Measurements from ENCODE around the gene NHEJ1.

The NHEJ1 gene

GRCh38 chr2:219167997-219168396 is 7.4 kb upstream of the NHEJ1 start:
- DNase-seq (ENCODE audit: low read depth in 3 of 3, low spot score in 1 of 3), result no peak

GRCh38 chr2:219165058-219165911 is 4.7 kb upstream of the NHEJ1 start:
- DNase-seq (ENCODE audit: low read depth in 3 of 3, low spot score in 1 of 3), result no peak

DNA sequence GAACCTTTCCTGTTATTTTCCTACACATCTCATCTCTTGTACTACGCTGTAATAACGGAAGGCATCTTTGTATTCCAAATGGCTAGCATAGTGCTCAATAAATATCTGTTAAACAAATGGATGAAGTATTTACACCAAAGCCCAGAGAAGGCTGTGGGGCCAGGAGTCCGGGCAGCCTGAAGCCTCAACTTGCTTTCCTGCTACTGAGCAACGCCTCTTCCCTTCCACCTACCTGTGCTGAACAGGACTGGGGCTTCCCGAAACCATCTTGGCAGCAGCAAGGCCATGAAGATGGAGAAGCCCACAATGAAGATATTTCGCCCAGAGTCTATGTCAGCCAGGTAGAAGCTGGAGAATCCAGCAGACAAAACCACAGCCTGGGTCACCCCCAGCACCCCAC is 2.5 kb upstream of the NHEJ1 start:
- DNase-seq (ENCODE audit: low read depth in 3 of 3, low spot score in 1 of 3), result no peak

- DNase-seq (ENCODE audit: low read depth in 3 of 3, low spot score in 1 of 3), result no peak
Measured at GRCh38 chr2:219161097-219161496, 482 bp upstream of the NHEJ1 start.

DNA sequence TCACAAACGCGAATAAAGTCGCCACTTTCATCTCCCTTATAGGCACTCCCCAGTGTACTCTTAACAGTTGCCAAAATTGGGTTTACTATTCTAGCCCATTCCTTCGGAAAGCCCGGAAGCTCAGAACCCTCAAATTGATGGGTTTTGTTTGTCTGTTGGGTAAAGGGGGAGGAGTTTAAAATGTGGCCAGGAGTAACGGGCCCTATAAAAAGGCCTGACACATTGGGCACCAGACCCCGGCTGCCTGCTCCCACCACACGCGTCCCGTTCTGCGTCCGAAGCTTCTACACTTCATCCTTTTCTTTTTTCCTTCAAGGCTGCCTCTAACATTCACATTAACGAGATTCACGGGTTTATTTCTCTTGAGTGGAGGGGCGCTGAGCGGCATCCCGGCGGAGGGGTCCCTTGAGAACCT is 837 bp downstream of the NHEJ1 start:
- no peak for DNase-seq (ENCODE audit: low read depth in 3 of 3, low spot score in 1 of 3)

DNA sequence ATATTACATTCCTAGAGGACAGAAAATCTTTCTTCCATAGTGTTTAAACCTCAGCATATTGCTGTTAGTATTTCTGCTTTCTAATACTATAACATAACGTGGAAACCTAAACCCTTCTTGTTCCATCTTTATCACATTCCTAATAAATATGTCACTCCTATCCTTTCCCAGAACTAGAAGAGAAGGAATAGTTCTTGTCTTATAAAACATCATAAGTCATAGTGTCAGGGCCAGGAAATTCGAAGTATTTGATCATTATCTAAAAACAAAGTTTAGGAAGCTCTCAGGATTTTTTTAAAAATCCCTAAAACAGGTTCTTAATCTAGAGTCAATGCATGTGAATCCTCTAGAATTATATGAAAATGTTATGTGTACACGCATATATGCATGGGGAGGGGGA is 2.0 kb downstream of the NHEJ1 start:
- no peak for DNase-seq (ENCODE audit: low read depth in 3 of 3, low spot score in 1 of 3)

GRCh38 chr2:219158025-219158424 is 2.6 kb downstream of the NHEJ1 start:
- no peak for DNase-seq (ENCODE audit: low read depth in 3 of 3, low spot score in 1 of 3)

DNA sequence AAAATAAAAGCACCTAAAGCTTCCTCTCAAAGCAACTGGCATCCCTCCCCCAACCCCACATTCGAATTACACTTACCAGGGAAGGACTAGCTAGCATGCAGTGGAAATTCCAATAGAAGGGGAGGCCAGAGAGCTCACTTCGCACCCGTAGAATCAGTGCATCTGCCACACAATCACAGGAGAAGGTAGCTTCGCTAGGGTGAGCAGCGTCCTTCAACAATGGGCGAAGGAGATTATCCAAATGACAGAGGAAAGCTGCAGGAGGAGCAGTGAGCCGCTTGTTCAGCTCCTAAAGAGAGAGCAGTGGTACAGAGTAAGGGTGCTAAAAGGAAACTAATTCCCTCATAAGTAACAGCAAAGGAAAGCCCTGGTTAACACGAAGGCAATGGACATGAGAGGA is 3.2 kb downstream of the NHEJ1 start:
- DNase-seq (ENCODE audit: low read depth in 3 of 3, low spot score in 1 of 3), result no peak

DNA sequence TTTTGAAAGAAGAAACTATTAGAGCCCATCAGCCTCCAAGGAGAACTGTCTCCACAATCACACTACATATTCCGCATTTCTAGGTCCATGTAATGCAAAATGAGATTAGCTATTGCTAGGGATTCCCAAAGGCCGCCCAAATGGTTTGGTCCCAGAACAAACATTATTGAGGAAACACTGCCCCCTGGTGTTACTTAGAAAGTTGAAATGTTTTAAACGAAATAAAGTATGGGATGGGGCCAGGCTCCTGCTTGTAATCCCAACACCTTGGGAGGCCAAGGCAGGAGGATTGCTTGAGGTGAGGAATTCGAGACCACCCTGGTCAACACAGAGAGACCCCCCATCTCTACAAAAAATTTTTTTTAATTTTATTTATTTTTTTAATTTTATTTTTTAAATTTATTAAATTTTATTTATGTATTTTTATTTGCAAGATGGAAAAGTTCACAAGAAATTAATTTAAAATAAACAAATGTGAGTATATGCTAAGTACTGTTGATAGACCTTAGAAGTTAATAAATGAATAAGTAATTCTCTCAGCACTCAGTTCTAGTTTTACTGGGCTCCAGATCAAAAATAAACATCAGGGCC is 5.5 kb downstream of the NHEJ1 start:
- DNase-seq (ENCODE audit: low read depth in 3 of 3, low spot score in 1 of 3), result no peak

GRCh38 chr2:219149667-219150066 is 10.9 kb downstream of the NHEJ1 start:
- DNase-seq (ENCODE audit: low read depth in 3 of 3, low spot score in 1 of 3), result no peak

GRCh38 chr2:219142329-219142728 is 18.3 kb downstream of the NHEJ1 start:
- no peak for DNase-seq (ENCODE audit: low read depth in 3 of 3, low spot score in 1 of 3)

GRCh38 chr2:219140722-219141121 is 19.9 kb downstream of the NHEJ1 start:
- no peak for DNase-seq (ENCODE audit: low read depth in 3 of 3, low spot score in 1 of 3)

DNA sequence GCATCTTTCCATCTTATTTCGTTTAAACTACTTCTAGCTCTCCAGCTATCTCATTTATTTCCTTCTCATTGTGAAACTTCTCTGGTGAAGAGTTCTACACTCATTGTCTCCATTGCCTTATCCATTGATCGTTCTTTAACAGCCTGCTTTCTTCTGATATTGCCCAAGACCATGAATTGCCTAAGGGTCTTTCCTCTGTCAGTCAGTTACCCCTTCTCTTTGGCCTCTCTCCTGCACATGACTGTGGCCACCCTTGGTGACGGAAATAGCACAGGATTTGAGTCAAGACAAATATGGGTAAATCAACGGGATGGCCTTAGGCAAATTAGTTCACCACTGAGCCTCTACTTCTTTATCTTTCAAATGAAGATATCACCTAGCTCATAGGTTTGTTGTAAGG is 26.6 kb downstream of the NHEJ1 start:
- no peak for DNase-seq (ENCODE audit: low read depth in 3 of 3, low spot score in 1 of 3)

DNA sequence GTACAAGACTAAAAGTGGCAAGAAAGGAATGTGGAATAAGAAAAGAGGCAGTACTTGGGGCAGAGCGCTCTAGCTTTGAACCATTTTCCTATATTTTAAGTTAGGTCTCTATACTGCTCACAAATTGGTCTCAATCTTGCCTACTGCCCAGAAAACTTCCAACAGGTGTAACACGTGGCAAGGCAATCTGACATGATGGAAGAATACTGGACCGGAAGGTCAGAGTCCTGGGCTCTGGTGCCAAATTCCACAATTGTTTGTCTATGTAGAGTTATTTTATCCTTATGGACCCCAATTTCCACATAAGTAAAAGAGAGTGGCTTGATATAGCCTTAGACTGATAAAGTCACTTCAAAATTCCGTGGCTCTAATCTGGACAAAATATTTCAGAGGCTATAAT is 28.9 kb downstream of the NHEJ1 start:
- no peak for DNase-seq (ENCODE audit: low read depth in 3 of 3, low spot score in 1 of 3)

GRCh38 chr2:219131327-219131726 is 29.3 kb downstream of the NHEJ1 start:
- DNase-seq (ENCODE audit: low read depth in 3 of 3, low spot score in 1 of 3), result no peak

DNA sequence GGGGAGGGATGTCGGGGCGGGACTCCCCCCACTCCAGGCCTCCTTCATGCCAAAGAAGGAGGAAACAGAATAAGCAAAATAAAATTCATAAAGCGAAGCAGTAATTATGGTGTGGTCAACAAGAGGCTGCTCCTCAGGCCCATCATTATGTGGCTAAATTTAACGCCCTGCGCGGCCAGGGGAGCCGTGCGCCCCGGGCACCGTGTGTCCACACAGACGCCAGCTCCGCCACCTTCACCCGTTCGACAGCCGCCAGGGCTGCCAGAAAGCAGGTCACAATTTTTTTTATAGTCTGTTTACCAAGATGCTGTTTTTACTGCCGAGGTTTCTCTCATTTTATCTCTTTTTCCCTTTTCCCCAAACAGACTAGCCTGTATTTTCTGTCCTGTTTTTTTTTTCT is 31.0 kb downstream of the NHEJ1 start:
- no peak for DNase-seq (ENCODE audit: low read depth in 3 of 3, low spot score in 1 of 3)

DNA sequence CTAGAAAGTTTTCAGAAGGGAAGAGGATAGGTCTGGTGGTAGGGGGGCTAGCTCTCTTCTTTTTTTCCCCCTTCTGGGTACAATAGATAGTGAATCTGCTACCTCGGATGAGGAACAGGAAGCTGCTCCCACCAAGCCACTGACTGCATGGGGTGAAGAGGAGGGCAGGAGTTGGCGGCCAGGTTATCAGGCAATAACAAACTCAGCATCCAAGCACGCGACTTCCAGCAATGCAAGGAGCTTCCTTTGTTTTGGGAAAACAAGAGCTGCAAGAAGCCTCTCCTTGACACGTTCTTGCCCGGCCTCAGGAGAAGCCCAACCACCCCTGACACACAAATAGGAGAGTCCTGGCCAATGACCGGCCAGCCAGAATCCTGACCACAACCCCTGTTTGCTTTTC is 32.2 kb downstream of the NHEJ1 start:
- DNase-seq (ENCODE audit: low read depth in 3 of 3, low spot score in 1 of 3), result no peak

- DNase-seq (ENCODE audit: low read depth in 3 of 3, low spot score in 1 of 3), result no peak
Measured at GRCh38 chr2:219127037-219127635, 33.5 kb downstream of the NHEJ1 start.

- no peak for DNase-seq (ENCODE audit: low read depth in 3 of 3, low spot score in 1 of 3)
Measured at GRCh38 chr2:219126555-219126954, 34.1 kb downstream of the NHEJ1 start.

DNA sequence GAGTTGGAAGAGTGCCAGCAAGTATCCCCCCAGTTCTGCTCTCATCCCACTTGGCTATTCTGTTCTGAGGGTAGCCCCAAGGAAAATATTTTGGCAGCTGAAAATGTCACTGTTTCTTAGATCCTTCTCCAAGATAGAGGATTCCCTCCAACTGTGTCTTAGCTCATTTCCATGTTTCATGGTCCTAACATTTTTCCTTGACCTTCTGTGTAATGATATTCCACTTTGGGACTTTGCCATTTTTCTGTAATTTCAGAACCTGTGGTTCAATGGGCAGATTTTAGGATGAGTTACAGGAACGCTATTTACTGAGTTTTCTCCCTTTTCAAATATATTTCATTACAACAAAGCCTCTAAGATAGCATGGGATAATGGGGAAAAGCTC is 34.7 kb downstream of the NHEJ1 start:
- no peak for DNase-seq (ENCODE audit: low read depth in 3 of 3, low spot score in 1 of 3)

DNA sequence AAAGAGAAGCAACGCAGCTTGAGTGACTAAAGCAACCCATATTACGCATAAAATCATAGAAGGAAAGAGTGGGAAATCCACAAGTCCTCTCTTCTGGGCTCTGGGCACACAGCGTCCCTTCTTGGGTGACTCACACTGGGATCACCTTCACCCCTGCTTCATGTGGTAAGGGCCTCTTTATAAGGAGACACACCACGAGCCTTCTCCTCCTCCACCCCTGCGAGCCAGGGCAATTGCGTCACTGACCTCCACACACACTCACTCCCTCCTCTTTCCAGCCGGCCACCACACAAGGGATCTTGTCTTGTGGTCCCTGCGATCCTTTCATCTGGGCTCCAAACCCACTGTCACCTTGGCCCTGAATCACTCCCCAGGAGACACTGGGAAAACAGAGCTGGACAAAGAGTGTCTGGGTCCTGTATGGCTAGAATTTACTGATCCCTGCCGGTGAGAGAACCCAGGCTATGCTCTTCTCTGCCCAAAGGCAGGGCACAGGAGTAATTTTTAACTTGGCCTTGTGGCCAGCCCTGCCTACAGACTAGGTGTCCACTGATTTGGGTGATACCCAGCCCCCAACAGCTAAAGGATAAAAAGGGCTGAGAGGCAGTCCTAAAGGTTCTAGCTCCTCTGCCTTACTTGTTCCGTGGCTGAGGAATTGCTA is 35.3 kb downstream of the NHEJ1 start:
- DNase-seq (ENCODE audit: low read depth in 3 of 3, low spot score in 1 of 3), result no peak
